HG02840 (cell line): ENCODE data around the gene CDH23.

ENCODE experiments used
- ATAC-seq: cut with Tn5 transposase; IDR thresholded peaks from one replicate; pipeline ENCODE4 v1.9.1; 2021; ENCODE audit warnings: mild to moderate bottlenecking, moderate library complexity, moderate number of reproducible peaks; ENCODE audit not compliant: unreplicated experiment, low FRiP score

The CDH23 gene

DNA sequence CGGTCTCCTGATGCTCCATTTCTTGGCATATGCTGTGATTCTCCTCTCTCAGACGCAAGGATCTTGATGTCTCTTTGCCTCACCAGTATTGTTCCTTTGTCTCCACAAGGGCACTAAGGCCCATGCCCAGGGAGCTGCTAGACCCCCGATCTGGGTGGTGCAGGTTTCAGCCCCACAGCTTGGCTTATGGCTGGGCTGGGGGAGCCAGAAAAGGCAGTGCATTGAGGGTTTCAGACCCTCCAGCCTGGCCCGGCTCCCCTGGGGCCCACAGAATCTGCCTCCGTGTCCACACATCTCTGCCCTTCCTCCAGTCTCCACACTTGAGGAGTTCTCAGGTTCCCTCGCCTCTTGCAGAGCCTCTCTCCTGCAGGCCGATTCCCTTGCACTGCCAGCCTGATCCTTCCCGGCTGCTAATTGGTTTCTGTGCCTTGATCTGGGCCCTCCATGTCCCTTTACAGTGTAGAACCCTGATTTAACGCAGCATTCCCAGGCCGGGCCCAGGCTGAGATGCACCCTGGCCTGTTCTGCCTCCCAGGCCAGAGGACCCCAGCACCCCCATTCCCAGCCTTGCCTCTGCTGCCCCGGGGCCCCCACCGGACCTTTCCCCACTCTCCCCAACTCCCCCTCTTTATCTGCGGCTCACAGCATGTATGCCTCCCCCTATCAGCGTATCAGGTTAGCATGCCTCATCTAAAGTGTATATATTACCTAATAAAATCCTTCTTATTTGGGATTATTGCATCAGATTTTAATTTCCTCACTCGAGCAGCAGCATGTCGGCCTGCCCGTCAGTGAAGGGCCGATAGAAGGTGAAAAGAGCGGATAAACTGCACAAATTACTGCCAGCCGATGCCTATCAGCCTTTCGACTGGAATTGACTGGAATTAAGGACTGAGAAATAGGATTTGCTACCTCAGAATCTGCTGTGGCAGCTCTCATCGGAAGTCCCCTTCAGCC, 177.1 kb downstream of the CDH23 start:
- no peak for ATAC-seq

DNA sequence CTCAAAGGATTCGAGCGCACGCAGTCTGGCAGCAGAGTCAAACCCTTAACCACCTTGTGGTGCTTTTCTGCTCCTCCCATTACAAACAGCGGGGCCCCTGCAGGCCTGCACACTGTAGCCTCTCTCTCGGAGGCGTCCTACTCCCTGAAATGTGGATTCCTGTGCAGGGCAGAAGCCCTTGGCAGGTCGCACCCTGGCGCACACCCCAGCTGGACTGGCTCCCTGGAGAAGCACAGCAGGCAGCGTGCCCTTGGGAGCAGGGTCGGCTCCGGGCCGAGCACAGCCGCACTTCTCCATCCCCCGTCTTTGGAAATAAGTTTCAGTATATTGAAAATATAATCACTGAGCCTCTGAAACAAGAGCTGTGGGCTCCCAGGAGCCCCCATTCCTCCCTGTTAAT, 178.7 kb downstream of the CDH23 start:
- ATAC-seq, result no peak

DNA sequence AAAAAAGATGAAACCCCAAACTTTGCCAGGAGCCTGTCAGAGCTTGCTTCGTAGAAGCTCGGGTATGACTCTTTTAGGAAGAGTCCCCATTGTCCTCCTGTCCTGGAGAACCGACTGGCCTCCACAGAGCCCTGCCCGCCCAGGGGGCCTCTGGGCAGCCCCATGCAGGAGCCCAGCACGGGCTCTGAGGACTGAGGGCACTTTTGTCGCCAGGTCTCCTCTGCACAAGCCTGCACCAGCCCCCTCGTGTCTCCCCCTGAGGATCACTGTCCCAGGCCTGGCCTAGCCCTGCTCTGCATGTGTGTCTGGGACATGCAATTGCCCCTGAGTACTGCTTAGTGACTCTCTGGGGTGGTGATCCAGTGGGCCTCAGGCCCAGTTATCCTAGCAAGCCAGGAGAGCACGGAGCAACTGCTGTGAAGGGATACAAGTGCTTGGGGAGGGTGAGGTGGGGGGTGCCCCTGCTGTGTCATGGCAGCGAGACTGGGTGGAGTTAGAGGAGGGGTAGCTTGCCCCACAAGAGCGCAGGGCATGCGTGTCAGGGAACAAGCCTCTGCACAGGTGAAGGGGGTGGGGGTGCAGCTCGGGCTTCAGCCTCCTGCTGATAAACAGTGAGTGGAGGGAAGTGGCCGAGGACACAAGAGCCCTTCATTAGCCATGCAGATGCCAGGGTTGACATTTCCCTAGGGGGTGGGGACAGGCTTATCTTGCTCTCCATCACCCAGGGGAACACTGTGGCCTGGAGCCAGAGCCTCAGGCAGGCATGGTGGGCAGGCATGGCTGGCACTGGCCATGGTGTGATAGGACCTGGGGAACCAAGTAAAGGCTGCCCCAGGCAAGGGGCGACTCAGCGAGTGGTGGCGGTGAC, 179.4 kb downstream of the CDH23 start:
- no peak for ATAC-seq

DNA sequence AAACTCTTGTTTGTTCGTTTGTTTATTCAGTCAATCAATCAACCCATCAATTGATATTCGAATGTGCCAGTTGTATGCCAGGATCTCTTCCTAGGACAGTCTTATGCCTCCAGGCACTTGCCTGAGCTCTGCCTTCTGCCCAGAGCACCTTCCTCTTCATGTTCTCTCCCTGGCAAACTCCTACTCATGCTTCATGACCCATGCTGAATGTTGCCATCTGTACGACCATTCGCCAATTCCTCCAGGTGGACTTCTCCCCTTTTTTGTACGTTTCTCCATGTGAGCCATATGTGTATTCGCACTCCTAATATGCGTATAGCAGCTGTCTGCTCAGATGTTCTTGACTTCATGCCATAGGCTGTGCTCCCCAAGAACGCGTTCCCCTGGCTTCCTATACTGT, 180.1 kb downstream of the CDH23 start:
- ATAC-seq, result no peak

DNA sequence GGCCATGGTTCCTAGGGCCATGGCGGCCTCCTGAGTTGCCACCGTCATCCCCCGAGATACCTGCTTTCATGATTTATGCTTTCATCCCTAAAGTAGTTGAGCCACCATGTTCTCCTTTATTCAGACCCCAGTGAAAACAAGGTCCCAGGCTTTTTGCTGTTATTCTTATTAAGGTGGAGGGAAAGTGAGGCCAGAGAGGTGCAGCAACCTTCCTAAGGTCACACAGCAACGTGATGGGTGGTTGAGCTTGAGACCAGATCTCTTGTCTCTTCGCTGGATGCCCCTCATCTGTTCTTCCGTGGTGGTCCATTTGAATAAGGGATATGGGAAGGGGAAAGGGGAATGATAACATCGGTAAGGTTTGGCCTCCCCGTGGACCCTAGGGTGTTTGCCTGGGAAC, 180.6 kb downstream of the CDH23 start:
- ATAC-seq, result no peak

DNA sequence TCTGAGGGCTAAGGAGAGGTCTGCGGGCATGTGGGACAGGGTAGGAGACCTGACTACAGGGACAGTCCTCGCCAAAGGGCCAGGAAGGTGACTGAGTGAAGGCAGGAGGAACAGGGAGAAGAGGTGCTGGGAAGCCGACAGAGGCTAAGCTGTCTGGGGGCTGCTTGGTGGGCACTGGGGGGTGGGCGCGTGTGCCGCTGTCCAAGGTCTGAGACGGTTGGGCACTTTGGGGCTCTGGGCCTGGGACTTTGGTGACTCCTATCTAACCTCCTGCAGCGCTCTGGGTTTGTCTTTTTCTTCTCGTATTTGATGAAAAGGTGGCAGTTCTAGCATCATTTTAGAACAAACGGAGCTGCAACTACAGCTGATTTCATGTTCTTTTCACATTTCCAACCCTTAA, 181.3 kb downstream of the CDH23 start:
- no peak for ATAC-seq

DNA sequence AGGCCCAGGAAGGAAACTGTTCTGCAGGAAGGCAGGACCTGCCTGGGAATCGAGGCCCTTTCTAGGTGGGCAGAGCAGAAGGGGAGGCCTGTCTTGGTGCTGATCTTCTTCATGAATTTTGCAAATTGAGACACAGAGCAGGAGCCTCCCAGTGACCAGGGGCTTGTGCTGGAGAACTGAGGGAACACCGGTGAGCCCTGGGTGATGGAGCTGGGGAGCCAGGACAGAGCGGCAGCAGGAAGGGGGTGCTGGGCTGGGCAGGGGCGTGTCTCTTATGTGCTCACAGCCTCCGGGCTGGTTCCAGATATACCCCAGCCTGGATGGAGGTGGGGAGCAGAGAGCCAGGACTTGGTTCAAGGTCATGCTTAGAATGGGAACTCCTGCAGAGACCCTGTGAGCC, 182.9 kb downstream of the CDH23 start:
- ATAC-seq, result no peak

DNA sequence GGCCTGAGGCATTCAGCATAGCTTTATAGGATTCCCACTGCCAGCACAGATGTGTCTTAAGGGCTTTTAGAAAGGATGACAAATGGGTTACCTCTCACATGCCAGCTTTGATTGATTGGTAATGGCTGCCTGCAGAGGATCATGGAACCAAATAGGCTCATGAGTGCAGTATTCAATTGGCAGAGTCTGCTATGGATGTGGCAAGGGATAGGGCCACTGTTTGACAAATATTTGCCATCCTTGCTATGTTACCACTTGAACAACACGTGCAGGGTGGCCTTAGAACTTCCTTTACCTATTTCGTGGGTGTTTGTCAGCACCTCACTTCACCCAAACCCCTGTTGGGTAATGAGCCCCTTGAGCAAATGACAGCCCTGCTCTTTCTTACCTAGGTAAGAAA, 183.7 kb downstream of the CDH23 start:
- no peak for ATAC-seq

DNA sequence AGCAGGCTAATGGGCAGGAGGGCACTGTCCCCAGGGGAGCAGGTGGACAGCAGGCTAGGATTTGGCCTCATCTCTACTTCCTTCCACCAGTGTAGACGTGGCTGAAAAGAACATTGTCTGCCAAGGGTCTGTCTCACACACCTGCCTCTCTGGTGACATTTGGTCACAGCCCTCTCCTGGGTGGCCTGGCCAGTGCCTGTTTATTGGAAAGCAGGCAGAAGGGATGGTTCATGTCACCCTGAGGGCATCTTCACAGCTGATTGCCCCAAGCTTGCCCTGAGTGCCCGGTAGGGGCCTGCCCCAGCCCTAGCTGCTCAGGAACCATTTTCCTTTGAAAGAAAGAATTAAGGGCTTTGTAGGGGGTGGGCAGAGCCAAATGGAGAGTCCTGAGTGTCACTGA, 184.2 kb downstream of the CDH23 start:
- ATAC-seq, result no peak

DNA sequence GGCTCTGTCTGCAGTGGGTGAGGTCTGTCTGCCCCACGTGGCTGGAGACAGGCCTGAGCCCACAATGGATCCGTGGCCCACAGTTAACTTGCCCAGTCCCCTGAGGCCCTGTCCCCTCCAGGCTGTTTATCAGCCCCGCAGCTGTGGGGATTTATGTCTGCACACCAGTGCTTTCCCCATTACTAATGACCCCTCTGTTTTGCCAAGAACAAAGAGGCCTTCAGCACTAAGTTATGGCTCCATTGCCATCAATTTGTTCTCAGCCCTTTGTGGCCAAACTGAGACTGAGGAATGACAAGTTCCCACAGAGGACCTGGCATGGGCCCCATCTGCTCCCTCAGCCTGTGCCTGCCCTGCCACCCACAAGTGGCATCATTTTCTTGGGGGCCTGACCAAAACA, 184.7 kb downstream of the CDH23 start:
- no peak for ATAC-seq

DNA sequence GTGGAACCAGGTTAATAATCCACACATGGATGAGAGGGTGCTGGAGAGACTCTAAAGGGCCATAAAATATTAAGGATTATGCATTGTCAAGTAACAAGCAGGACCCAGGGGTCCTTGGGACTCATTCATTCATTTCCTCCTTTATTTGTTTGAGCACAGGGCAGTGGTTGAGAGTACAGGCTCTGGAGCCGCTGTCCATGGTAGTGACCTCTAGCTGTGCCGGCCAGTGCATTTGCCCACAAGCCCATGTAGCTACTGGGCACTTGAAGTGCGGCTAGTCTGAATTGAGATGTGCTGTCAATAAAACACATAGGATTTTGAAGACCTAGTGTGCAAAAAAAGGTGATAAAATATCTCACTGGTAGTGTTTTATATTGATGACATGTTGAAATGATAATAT, 185.3 kb downstream of the CDH23 start:
- ATAC-seq, result no peak

DNA sequence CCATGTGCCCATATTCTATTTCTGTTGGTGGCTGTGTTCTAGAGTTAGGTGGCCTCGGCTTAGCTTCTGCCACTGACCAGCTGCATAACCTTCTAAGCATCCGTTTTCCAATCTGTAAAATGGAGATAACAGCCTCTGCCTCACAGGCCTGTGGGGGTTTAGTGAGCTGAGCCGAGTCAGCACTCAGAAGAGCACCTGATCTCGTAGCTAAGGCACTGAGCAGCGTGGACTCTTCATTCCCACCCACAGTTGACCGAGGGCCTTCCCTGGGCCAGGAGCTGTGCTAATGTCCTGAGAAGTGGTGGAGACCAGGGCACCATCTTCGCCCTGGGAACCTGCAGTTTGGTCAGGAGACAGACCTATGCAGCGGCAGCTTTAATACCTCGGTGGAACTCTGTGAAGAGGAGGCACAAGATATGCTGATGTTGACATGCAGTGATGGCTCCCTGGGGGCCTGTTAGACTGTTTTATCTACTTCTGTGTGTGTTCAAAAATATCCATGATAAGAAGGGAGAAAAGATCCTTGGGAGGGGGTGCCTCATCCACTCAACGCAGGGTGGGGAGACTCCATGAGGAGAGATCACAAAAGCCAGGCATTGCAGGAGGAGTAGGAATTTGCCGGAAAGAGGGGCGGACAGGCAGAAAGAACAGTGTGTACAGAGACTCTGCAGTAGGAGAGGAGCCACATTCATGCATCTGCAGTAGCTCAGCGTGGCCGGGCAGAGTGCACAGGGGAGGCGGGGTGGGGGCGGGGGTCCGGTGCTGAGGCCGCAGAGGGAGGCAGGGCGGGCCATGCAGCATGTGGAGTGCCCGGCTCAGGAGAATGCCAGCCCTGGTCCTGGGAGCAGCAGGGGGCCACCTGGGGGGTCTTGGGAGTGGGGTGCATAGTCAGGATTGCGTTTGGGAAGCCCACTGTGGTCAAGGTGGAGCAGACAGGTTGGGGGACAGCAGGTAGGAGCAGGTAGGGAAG, 186.1 kb downstream of the CDH23 start:
- no peak for ATAC-seq

DNA sequence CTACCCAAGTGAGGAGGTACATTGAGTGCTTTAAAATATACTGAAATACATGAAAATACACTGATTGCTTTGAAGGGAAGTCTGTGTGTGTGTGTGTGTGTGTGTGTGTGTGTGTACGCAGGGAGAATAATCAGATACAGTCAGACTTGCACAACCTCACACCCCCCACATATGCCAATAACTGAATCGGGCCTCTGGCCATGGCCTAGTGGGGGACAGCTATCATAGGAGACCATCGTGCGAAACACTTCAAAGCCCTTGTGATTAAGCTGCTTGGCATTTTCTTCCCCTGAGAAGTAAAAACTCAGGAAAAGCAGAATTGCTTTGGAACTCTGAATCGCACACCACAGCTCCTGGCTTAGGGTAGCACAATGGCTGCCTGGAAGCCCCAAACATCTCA, 187.7 kb downstream of the CDH23 start:
- no peak for ATAC-seq

DNA sequence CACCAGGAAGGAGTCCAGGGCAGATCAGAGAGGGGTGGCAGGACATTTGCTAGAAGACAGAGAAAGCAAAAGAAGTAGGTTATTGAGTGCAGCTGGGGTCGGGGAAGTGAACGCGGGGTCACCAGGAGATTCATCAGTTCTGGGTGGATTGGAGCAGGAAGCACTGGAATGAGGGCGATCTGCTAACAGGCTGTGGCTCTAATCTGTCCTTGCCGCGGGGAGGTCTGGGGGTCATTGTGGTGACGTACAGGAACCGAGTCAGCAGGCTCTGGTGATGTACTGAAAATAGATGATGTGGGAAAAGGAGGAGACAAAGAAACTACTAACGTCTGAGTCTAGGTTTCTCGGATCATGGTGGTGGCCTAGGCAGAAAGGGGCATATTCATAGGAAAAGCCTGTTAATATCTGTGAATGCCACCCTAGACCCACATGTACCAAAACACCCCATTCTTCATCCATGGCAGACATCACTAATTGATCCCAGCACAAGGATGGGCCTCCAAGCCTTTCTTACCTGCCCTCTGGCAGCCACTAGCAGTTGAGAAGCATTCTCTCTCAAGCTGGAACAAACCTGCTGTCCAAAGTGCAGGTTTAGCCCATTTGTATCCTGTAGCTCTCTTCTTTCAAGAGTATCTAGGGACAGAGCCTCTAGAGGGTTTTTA, 188.3 kb downstream of the CDH23 start:
- no peak for ATAC-seq

DNA sequence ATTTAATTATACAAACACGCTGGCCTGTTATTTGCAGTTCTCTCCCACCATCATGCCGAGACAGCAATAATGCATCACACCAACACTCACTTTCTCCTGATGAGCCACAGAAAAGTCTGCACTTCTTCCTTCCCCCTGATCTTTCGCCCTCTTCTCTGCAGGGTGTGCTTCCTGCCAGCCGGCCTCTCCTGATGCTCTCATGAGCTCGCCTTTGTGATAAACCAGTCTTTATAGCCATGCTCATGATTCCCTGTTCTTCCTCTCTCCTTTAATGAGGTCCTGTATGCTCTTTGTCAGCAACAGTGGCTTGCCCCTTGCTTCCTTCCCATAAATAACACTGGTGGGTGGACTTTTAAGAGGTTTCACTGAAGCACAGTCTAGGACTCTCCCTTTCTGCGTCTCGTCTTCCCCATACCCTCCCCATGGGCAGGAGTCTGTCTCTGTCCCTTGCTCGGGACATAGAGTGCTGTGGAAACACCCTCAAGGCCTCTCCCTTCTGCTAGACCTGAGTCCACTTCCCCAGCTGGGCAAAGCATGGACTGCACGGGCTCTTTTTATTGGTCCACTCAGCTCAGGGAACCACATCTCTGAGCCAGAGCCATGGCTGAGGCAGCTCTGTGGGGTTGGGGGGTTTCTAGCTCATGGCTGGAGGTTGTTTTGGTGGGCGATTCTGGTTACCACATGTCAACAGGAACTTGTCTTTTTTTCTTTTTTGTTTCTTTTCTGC, 189.0 kb downstream of the CDH23 start:
- no peak for ATAC-seq

DNA sequence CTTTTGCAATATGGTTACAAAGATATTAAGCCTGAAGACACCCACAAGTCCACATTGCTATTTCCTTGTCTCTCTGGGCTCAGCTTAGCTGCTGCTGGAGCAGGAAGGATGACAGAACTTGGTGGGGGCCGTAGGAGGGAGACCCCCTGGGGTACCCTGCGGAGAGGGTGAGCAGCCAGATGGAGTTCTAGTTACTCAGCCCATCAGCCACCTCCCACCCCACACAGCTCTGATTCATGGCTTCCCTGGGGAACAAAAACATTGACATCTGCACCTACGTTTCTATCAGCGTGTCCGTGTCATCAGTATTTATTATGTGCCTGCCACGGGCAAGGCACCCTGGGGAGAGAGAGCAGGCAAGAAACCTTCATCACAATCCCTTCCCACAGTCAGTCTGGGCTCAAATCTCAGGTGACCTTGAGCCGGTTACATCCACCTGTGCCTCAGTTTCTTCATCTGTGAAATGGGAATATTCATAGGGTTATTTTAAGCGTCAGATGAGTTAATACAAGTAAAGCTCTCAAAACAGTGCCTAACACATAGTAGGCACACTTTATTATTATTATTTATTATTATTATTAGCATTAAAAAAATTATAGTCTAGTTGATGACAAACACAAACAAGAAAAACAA, 191.3 kb downstream of the CDH23 start:
- ATAC-seq, result no peak

DNA sequence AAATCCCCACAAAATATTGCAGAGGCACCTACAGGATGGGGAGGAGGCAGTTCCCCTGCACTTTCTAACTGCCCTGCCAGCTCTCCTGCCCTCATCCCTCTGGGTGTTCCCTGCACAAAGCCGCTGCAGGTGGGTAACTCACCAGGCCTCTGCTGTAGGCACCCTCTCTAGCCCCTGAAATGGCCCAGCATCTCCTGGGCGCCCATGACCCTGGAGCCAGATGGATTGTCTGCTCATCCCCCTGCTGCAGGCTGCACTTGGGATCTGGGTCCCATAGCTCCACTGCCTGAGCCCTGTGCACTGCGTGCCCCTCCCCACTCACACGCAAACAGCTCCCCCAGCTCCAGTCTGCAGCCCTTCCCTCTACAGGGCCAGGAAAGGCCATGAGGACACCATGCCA, 192.0 kb downstream of the CDH23 start:
- ATAC-seq, result no peak

DNA sequence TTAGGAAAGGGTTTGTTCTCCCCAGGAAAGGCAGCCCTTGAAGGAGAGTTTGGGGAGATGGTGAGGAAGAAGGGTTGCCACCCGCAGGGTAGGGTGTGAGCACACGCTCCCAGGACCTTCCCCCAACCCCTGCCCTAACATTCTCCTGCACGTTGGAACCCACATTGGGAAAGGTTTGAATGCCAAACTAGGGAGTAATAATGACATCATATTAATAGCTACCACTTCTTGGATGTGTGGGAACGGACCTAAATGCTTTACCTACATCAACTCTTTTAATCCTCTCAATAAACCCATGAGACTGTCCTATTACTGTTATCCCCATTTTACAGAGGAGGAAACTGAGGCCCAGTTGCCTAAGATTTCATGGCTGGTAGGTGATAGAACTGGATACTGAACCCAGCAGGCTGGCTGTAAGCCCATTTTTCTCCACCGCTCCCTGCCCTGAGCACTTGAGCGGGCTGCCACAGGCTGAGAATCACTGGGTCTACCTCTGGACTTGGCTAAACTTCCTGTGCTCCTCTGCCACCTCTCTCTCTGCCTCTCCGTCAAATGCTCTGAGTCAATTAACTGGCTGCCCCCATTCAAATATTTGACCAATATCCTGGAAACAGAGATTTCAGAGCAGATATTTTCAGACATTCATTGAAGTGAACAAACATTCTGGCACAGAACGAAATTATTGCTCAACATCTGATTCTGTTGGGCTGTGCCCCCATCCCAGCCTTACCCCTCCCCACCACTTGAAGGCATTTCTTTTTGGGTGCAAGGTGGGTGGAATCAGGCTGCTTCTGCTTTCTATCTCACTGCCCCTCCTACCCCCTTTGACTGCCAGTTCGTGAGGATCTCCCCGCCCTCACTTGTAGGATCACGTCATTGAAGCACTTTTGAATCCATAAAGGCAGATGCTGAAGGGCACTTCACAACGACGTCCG, 193.2 kb downstream of the CDH23 start:
- ATAC-seq, result no peak
